Choroid plexus epithelial cell (primary cell): ENCODE data around the gene LGALS8.

Experiments used
- DNase-seq: peaks from one replicate; pipeline ENCODE4 v3.0.0-alpha.2; 2010; ENCODE audit warnings: low read depth
- H3K4me3 ChIP-seq: 2 replicates; pipeline ENCODE4 v1.5.1; 2011; ENCODE audit warnings: low read depth, mild to moderate bottlenecking, control low read depth, low read length, moderate library complexity
- CTCF ChIP-seq: conservative IDR thresholded peaks from 2 replicates; pipeline ENCODE4 v1.5.1; 2011; ENCODE audit warnings: low read depth, mild to moderate bottlenecking, control low read depth, inconsistent platforms, low read length, moderate library complexity

The LGALS8 gene

GRCh38 chr1:236556606-236557005 is 32.8 kb downstream of the LGALS8 start:
- DNase-seq: no peak
- no peak for TF ChIP-seq CTCF
- H3K4me3 ChIP-seq: no peak overlapping the region

- no peak for TF ChIP-seq CTCF
- no peak overlapping the region for H3K4me3 ChIP-seq
- no peak for DNase-seq
Observed at GRCh38 chr1:236558081-236558480, 34.3 kb downstream of the LGALS8 start.

GRCh38 chr1:236558846-236559245 is 35.1 kb downstream of the LGALS8 start:
- H3K4me3 ChIP-seq: no peak overlapping the region
- TF ChIP-seq CTCF: no peak
- no peak for DNase-seq

GRCh38 chr1:236560213-236560771 is 36.5 kb downstream of the LGALS8 start:
- no peak for DNase-seq
- no peak overlapping the region for H3K4me3 ChIP-seq
- peak; percentile 19 for TF ChIP-seq CTCF

- no peak overlapping the region for H3K4me3 ChIP-seq
- TF ChIP-seq CTCF: no peak
- DNase-seq: no peak
Observed at GRCh38 chr1:236561976-236562375, 38.2 kb downstream of the LGALS8 start.

GRCh38 chr1:236565530-236565929 is 41.7 kb downstream of the LGALS8 start:
- H3K4me3 ChIP-seq: no peak overlapping the region
- no peak for DNase-seq
- no peak for TF ChIP-seq CTCF

- no peak overlapping the region for H3K4me3 ChIP-seq
- peak; percentile 55 for DNase-seq
- no peak for TF ChIP-seq CTCF
Observed at GRCh38 chr1:236568285-236568894, 44.6 kb downstream of the LGALS8 start.
